HCT116 (cell line): ENCODE results near the gene MAGEA12. TPM values are rescaled to one million over a fixed set of nuclear protein-coding genes. Genes with fewer than 3 reads are reported as not detected.
"Not testable (repeated sequence)": the region's sequence is repeated elsewhere in the genome, so short reads cannot be mapped to it uniquely, and the experiment has no call there.

Experiments
- ATAC-seq: fragments of 200-7000 bp; cut with Tn5 transposase; 2 replicates; pipeline ENCODE4 v1.9.1; 2020; ENCODE audit warnings: mild to moderate bottlenecking, moderate library complexity
- BruUV-seq: library from RNA; stranded (reverse); fragments of 400-500 nt; replicated peaks from 2 replicates; lab custom pipeline; 2021; lab: Mats Ljungman, UMichigan
- CTCF ChIA-PET: fragments of 300-600 bp; sonication (Branson Sonifier 250); formaldehyde crosslinking; loops from one replicate; lab custom pipeline; 2021; ENCODE audit warnings: antibody characterized with exemption; lab: Charles Lee
- POLR2A ChIA-PET: fragments of 300-600, 350-600 bp; sonication (Branson Sonifier 250); formaldehyde crosslinking; loops from one replicate; lab custom pipeline; 2021; ENCODE audit warnings: antibody characterized with exemption; lab: Charles Lee
- RAD21 ChIA-PET, 2 experiments: fragments of 300-600 bp; sonication (Branson Sonifier 250); formaldehyde crosslinking; loops; one replicate each; lab custom pipeline; 2023; ENCODE audit warnings: low total read pairs in 2 of 2; ENCODE audit not compliant: uncharacterized antibody in 2 of 2, unreplicated experiment in 2 of 2, low non-redundant PET in 1 of 2; lab: Charles Lee
- DNase-seq: peaks from one replicate; pipeline ENCODE4 v3.0.0-alpha.2; 2010; ENCODE audit warnings: low read depth, low spot score
- H2AFZ ChIP-seq: fragments of 200-600 bp; shearing (Covaris generic), sonication (generic); 2 replicates; pipeline ENCODE4 v1.6.1; 2017; ENCODE audit warnings: low read depth, mixed run types, mixed read lengths, antibody characterized with exemption, low read length; ENCODE audit not compliant: poor library complexity, severe bottlenecking
- H3K27ac ChIP-seq: 2 replicates; pipeline ENCODE4 v1.5.1; 2012; ENCODE audit warnings: low read depth, low read length
- H3K27me3 ChIP-seq: fragments of 200-600 bp; sonication (generic); 2 replicates; pipeline ENCODE4 v1.6.1; 2016; ENCODE audit warnings: mixed run types, low read length, mixed read lengths; ENCODE audit not compliant: insufficient read depth
- H3K36me3 ChIP-seq, 2 experiments: fragments of 200-500 bp in 1 of 2; fragments of 200-600 bp in 1 of 2; sonication (Bioruptor generic) in 1 of 2; sonication (generic) in 1 of 2; 2 replicates each; pipeline versions ENCODE4 v1.5.1 to v1.6.1; 2014 to 2016; ENCODE audit warnings: low read length in 2 of 2, inconsistent platforms in 1 of 2, mixed read lengths in 1 of 2, mixed run types in 1 of 2; ENCODE audit not compliant: insufficient read depth in 2 of 2, control insufficient read depth in 1 of 2
- H3K4me1 ChIP-seq, 2 experiments: fragments of 200-600 bp in 1 of 2; sonication (generic) in 1 of 2; 2 replicates each; pipeline versions ENCODE4 v1.5.1 to v1.6.1; 2012 to 2017; ENCODE audit warnings: low read length in 2 of 2, inconsistent platforms in 1 of 2, mild to moderate bottlenecking in 1 of 2, mixed read lengths in 1 of 2, mixed run types in 1 of 2, moderate library complexity in 1 of 2; ENCODE audit not compliant: insufficient read depth in 2 of 2, control insufficient read depth in 1 of 2
- H3K4me2 ChIP-seq: fragments of 200-600 bp; sonication (generic); 2 replicates; pipeline ENCODE4 v1.6.1; 2017; ENCODE audit warnings: mixed run types, low read length, mixed read lengths
- H3K4me3 ChIP-seq, 2 experiments: fragments of 200-600 bp in 1 of 2; sonication (generic) in 1 of 2; replicated peaks in 1 of 2; 2 replicates each; pipeline ENCODE4 v1.5.1; 2011 to 2016; ENCODE audit warnings: low read length in 2 of 2, control low read depth in 1 of 2, low read depth in 1 of 2, mild to moderate bottlenecking in 1 of 2, mixed read lengths in 1 of 2, mixed run types in 1 of 2
- H3K79me2 ChIP-seq: fragments of 200-600 bp; sonication (generic); 2 replicates; pipeline ENCODE4 v1.6.1; 2017; ENCODE audit warnings: mild to moderate bottlenecking, mixed run types, low read length, moderate library complexity, mixed read lengths; ENCODE audit not compliant: insufficient read depth
- H3K9ac ChIP-seq: fragments of 200-600 bp; sonication (generic); 2 replicates; pipeline ENCODE4 v1.6.1; 2016; ENCODE audit warnings: low read length, mixed read lengths
- H3K9me2 ChIP-seq: fragments of 200-600 bp; sonication (generic), shearing (Covaris generic); 2 replicates; pipeline ENCODE4 v1.6.1; 2017; ENCODE audit warnings: mixed run types, mild to moderate bottlenecking, moderate library complexity; ENCODE audit not compliant: insufficient read depth
- H3K9me3 ChIP-seq, 2 experiments: fragments of 200-500 bp in 1 of 2; fragments of 200-600 bp in 1 of 2; sonication (Bioruptor generic) in 1 of 2; sonication (generic) in 1 of 2; 2 replicates each; pipeline ENCODE4 v1.6.1; 2014 to 2017; ENCODE audit warnings: low read length in 2 of 2, mixed read lengths in 2 of 2, inconsistent platforms in 1 of 2, low read depth in 1 of 2, mild to moderate bottlenecking in 1 of 2, mixed run types in 1 of 2, moderate library complexity in 1 of 2; ENCODE audit not compliant: control insufficient read depth in 1 of 2, insufficient read depth in 1 of 2
- H4K20me1 ChIP-seq: fragments of 200-600 bp; sonication (generic), shearing (Covaris generic); 2 replicates; pipeline ENCODE4 v1.6.1; 2017; ENCODE audit warnings: mixed run types, mild to moderate bottlenecking, moderate library complexity; ENCODE audit not compliant: insufficient read depth
- intact Hi-C: fragments of 100-400 bp; cut with micrococcal nuclease; formaldehyde crosslinking; loops from 2 replicates; pipeline ENCODE4 v1.10.0; 2022
- total RNA-seq: library from RNA; stranded (reverse); gene quantifications from one replicate; pipeline ENCODE4 v1.2.1, GENCODE V29; 2021; ENCODE audit not compliant: unreplicated experiment

The MAGEA12 gene
- total RNA-seq, 1 experiment from 2014 or later: not detected

GRCh38 chrX:152697952-152698931 lies 35.3 kb upstream of the MAGEA12 start, which contains the start of gene MAGEA3:
MAGEA3 (plus strand) TSS chrX:152698794; CDS start chrX:152700833, 2,039 bp downstream.
- peak within 1 kb of the TSS; percentile 30 to 37; a peak in 3 of 4 replicates for H3K4me3 ChIP-seq
- intact Hi-C loops, H3K4me2 ChIP-seq, RAD21 ChIA-PET, DNase-seq, H3K9me3 ChIP-seq, H3K36me3 ChIP-seq, H3K9me2 ChIP-seq, H3K9ac ChIP-seq, POLR2A ChIA-PET, H3K27ac ChIP-seq, H3K4me1 ChIP-seq, H3K79me2 ChIP-seq, H4K20me1 ChIP-seq, H3K27me3 ChIP-seq, H2AFZ ChIP-seq, BruUV-seq, CTCF ChIA-PET: not testable (repeated sequence)
- peak; percentile 91 for ATAC-seq

- H3K9ac ChIP-seq, H3K79me2 ChIP-seq, H3K4me2 ChIP-seq, BruUV-seq, intact Hi-C loops, ATAC-seq, H2AFZ ChIP-seq, H3K4me1 ChIP-seq, POLR2A ChIA-PET, H3K4me3 ChIP-seq, DNase-seq, H3K27me3 ChIP-seq, H4K20me1 ChIP-seq, H3K36me3 ChIP-seq, CTCF ChIA-PET, H3K9me2 ChIP-seq, H3K27ac ChIP-seq, RAD21 ChIA-PET, H3K9me3 ChIP-seq: not testable (repeated sequence)
Measured at GRCh38 chrX:152700390-152700789, 33.2 kb upstream of the MAGEA12 start.

GRCh38 chrX:152706500-152706899 lies 27.1 kb upstream of the MAGEA12 start:
- H2AFZ ChIP-seq, CTCF ChIA-PET, H3K27me3 ChIP-seq, ATAC-seq, H3K27ac ChIP-seq, H4K20me1 ChIP-seq, RAD21 ChIA-PET, H3K9me2 ChIP-seq, H3K4me3 ChIP-seq, H3K79me2 ChIP-seq, BruUV-seq, H3K4me2 ChIP-seq, H3K9ac ChIP-seq, DNase-seq, H3K9me3 ChIP-seq, intact Hi-C loops, H3K36me3 ChIP-seq, POLR2A ChIA-PET, H3K4me1 ChIP-seq: not testable (repeated sequence)

GRCh38 chrX:152709173-152709572 lies 24.4 kb upstream of the MAGEA12 start, which contains the start of gene CSAG2:
CSAG2 (minus strand) TSS chrX:152709273; CDS start chrX:152709112, 161 bp downstream.
- H3K9me2 ChIP-seq, H3K27ac ChIP-seq, intact Hi-C loops, H3K27me3 ChIP-seq, DNase-seq, H3K9ac ChIP-seq, H3K36me3 ChIP-seq, H3K4me1 ChIP-seq, BruUV-seq, POLR2A ChIA-PET, H3K79me2 ChIP-seq, ATAC-seq, H4K20me1 ChIP-seq, H3K4me3 ChIP-seq, H2AFZ ChIP-seq, RAD21 ChIA-PET, H3K4me2 ChIP-seq, CTCF ChIA-PET, H3K9me3 ChIP-seq: not testable (repeated sequence)
